GM18499 (cell line): ENCODE data around the gene LRRC3.

Experiments
- ATAC-seq: cut with Tn5 transposase; IDR thresholded peaks from one replicate; pipeline ENCODE4 v1.9.1; 2021; ENCODE audit warnings: moderate number of reproducible peaks; ENCODE audit not compliant: insufficient read depth, unreplicated experiment

Gene LRRC3

GRCh38 chr21:44423941-44424607 lies 31.2 kb upstream of the LRRC3 start:
- ATAC-seq = no peak

DNA sequence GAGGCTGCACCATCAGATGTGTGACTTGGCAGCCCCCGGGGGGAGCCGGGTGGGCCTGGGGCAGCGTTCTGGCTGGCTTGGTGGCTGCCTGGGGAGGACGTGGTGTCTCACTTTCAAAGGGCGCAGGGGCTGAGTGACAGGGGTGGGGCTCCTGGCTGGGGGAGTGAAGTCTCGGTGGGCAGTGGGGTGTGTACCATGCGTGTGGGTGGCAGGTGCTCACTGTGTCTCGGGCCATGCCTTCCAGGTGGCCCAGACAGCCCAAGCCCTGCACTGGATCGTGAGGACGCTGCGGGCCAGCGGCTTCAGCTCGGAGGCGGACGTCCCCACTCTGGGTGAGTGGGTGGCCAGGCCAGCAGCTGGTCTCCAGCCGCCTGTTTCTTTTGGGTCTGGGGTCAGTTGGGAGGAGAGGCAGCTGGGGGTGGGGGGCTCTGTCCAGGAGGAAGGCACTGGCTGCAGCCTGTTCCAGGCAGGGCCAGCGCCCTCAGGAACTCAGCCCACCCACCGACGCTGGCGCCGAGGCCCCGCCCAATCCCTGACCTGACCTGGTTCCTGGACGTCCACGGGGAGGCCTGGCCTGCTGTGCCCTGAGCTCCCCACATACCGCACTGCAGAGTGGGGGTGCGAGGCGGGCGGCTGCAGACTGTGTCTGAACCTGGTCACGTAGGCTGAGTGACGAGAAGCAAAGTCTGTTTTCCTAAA lies 30.6 kb upstream of the LRRC3 start:
- no peak for ATAC-seq

DNA sequence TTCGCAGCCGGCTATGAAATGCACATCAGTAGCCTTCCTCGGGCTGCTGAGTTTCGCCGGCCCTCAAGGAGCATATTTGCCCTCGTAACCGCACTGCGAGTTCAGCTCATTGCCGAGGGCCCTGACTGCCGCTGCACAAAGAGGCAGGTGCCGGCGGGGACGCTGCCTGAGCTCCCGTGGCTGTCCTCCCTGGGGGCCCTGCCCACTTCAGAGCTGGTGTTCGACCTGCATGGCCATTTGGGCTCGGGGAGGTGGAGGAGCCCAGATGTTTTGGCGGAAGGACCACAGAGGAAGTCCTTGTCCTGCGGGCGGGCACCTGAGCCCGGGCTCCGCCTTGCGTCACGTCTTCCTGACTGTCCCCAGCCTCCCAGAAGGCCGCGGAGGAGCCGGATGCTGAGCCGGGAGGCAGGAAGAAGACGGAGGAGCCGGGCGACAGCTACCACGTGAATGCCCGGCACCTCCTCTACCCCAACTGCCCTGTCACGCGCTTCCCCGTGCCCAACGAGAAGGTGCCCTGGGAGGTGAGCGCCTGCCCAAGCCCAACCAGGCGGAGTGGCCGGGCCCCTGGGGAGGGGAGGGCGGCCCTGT lies 29.9 kb upstream of the LRRC3 start:
- no peak for ATAC-seq

GRCh38 chr21:44425895-44426662 lies 29.2 kb upstream of the LRRC3 start:
- ATAC-seq = no peak

DNA sequence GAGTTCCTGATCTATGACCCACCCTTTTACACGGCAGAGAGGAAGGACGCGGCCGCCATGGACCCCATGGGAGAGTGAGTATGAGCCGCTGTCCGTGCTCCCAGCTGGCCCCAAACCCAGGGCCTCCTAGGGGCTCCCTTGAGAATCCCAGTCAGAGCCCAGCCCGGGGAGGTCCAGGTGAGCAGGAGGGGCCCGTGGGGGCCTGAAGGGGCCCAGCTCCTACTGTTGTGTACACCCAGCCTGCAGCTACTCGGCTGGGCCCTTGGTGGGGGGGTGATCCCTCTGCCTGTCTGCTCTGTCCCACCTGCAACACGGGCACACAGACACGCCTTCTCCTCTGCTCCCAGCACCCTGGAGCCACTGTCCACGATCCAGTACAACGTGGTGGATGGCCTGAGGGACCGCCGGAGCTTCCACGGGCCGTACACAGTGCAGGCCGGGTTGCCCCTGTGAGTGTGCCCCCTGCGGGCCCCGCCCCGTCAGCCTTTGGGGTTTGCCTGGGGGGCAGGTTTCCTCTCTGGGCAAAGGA lies 28.6 kb upstream of the LRRC3 start:
- no peak for ATAC-seq

- ATAC-seq = no peak
Observed at GRCh38 chr21:44427241-44428120, 27.8 kb upstream of the LRRC3 start.

DNA sequence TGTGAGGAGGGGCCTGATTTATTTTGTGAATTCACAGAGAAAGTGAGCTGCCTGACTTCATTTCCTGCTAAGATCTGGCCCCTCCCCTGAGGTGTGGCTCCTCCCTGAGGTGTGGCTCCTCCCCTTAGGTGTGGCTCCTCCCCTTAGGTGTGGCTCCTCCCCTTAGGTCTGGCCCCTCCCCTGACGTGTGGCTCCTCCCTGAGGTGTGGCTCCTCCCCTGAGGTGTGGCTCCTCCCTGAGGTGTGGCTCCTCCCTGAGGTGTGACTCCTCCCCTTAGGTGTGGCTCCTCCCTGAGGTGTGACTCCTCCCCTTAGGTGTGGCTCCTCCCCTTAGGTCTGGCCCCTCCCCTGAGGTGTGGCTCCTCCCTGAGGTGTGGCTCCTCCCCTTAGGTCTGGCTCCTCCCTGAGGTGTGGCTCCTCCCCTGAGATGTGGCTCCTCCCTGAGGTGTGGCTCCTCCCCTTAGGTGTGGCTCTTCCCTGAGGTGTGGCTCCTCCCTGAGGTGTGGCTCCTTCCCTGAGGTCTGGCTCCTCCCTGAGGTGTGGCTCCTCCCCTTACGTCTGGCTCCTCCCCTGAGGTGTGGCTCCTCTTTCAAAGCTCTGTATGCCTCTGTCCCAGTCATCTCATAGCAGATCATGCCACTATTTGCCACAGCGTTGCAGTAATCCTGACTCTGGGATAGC lies 26.9 kb upstream of the LRRC3 start:
- ATAC-seq = no peak

DNA sequence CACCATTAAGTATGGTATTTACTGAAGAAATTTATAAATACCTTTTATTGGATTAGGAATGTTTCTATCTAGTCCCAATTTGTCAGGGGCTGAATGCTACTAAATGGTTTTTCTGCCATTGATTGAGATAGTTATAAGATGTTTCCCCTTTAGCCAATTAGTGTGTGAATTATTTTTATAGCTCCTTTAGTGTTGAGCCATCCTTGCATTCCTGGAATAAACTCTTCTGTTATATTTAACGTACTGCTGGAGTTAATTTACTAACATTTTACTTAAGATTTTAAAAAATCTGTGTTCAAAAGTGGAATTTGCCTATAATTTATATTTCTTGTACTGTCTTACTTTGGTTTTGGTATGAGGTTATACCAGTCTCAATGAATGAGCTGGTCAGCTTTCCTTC lies 25.4 kb upstream of the LRRC3 start:
- ATAC-seq = no peak

- ATAC-seq = no peak
Observed at GRCh38 chr21:44431300-44431699, 24.0 kb upstream of the LRRC3 start.

DNA sequence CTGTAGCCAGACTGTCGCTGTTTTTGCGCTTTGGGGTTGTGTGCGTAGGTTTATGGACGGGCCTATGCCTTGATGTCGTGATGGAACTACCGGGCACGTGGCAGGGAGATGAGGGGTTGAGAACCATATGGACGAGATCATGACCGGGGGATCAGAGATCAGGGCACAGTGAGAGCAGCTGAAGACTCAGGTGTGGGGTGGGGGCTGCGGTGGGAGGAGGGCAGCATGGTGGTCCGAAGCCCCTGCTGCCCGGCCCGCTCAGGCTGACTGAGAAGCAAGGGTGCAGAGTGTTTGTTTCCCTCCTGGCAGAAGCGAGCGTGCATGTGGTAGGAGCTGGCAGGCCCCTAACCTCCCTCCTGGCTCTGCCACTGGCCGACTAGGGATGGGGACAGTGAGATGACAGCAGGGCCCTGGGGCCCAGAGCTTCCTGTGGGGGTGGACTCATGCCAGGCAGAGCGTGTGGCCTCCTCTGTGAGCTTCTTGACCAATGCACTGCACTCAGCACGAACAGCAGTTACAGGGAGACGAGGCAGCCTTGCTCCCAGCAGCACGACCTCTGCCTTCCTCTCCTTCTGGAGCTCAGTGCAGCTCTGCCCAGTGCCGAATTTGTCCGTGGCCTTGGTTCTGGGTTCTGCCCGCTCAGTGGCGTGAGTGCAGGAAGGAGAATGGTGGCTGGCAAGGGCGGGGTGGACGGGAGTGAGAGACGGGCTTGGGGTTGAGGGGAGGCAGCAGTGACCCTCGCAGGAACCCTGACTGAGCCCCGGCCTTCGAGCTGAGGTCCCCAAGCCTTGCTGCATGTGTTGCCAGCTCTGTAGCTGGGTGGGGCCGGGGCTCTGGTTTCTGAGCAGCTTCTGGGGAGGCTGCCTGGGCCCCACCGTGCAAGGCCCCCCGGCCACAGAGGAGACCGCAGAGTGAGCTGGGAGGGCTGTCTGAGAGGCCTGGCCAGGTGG lies 22.2 kb upstream of the LRRC3 start:
- no peak for ATAC-seq

GRCh38 chr21:44433791-44434567 lies 21.3 kb upstream of the LRRC3 start:
- ATAC-seq = no peak

- ATAC-seq = no peak
Observed at GRCh38 chr21:44434568-44434925, 20.8 kb upstream of the LRRC3 start.

- no peak for ATAC-seq
Observed at GRCh38 chr21:44434936-44435635, 20.2 kb upstream of the LRRC3 start.

GRCh38 chr21:44436111-44436611 lies 19.1 kb upstream of the LRRC3 start:
- ATAC-seq = no peak

DNA sequence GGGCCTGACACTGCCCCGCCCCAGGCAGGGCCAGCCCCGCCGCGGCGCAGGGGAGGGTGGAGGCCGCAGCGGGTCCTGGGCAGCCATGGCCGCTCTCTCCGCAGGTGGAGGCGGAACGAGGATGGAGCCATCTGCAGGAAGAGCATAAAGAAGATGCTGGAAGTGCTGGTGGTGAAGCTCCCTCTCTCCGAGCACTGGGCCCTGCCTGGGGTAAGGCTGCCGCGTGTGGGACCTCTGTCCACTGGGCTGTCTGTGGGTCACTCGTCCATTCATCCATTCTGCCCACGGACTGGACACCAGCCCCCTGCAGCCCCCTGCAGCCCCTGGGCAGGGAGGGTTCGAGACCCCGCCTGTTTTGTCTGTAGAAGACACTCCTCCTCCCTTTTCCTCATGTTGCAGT lies 18.4 kb upstream of the LRRC3 start:
- ATAC-seq = no peak

GRCh38 chr21:44437371-44437695 lies 18.0 kb upstream of the LRRC3 start:
- no peak for ATAC-seq
